PFSK-1 (cell line): ENCODE measurements around the gene PHLPP1.

Experiments used
- FOXP2 ChIP-seq: optimal IDR thresholded peaks from 2 replicates; pipeline ENCODE3; 2011; ENCODE audit warnings: borderline replicate concordance, control low read depth, inconsistent platforms; ENCODE audit not compliant: insufficient read depth; ENCODE audit errors: extremely low read length, extremely low read depth
- POLR2AphosphoS5 ChIP-seq: IDR thresholded peaks from 2 replicates; pipeline ENCODE4 v1.6.1; 2012; ENCODE audit warnings: low read depth, mild to moderate bottlenecking, control low read depth, low read length, moderate library complexity
- REST ChIP-seq, 2 experiments: IDR thresholded peaks; 2 replicates each; pipeline versions ENCODE4 v1.6.1 to v1.8.0; 2011 to 2012; ENCODE audit warnings: low read depth in 2 of 2, low read length in 2 of 2, control low read depth in 1 of 2, inconsistent platforms in 1 of 2, mild to moderate bottlenecking in 1 of 2, moderate library complexity in 1 of 2; ENCODE audit not compliant: insufficient read depth in 1 of 2
- SIN3A ChIP-seq: IDR thresholded peaks from 2 replicates; pipeline ENCODE4 v1.6.1; 2012; ENCODE audit warnings: mild to moderate bottlenecking, low read length, moderate library complexity, borderline replicate concordance; ENCODE audit not compliant: insufficient read depth
- TAF1 ChIP-seq: IDR thresholded peaks from 2 replicates; pipeline ENCODE4 v1.6.1; 2012; ENCODE audit warnings: low read length, control low read depth, borderline replicate concordance; ENCODE audit not compliant: insufficient read depth

Gene PHLPP1

GRCh38 chr18:62717169-62717924 is 2.0 kb downstream of the PHLPP1 start:
- TF ChIP-seq POLR2AphosphoS5 (no peak), TAF1 (no peak), FOXP2 (no peak), SIN3A (no peak; the same call in 1 of the 2 replicates), REST (IDR thresholded peaks at IDR 0.05; ENCODE audit: insufficient read depth in 1 of 2, low read depth in 2 of 2, low read length in 2 of 2) (no peak)

- TF ChIP-seq REST (IDR thresholded peaks at IDR 0.05; ENCODE audit: insufficient read depth in 1 of 2, low read depth in 2 of 2, low read length in 2 of 2) = no peak
- no peak for TF ChIP-seq POLR2AphosphoS5
- TF ChIP-seq TAF1 = no peak
- peak; percentile 59; the same call in 1 of the 2 replicates for TF ChIP-seq SIN3A
- no peak for TF ChIP-seq FOXP2
Observed at GRCh38 chr18:62717925-62718800, 2.8 kb downstream of the PHLPP1 start.

GRCh38 chr18:62720048-62720447 is 4.7 kb downstream of the PHLPP1 start:
- no peak for TF ChIP-seq POLR2AphosphoS5
- TF ChIP-seq SIN3A = no peak
- TF ChIP-seq FOXP2 = no peak
- TF ChIP-seq TAF1 = no peak
- TF ChIP-seq REST (IDR thresholded peaks at IDR 0.05; ENCODE audit: insufficient read depth in 1 of 2, low read depth in 2 of 2, low read length in 2 of 2) = no peak

- TF ChIP-seq SIN3A (no peak; the same call in 1 of the 2 replicates), TAF1 (no peak), FOXP2 (no peak), REST (IDR thresholded peaks at IDR 0.05; ENCODE audit: insufficient read depth in 1 of 2, low read depth in 2 of 2, low read length in 2 of 2) (no peak), POLR2AphosphoS5 (no peak)
Observed at GRCh38 chr18:62720766-62721613, 5.6 kb downstream of the PHLPP1 start.
